DND-41 (cell line): ENCODE results near the gene TNFRSF8.

ENCODE experiments used
- ATAC-seq: fragments of 200-7000 bp; cut with Tn5 transposase; 3 replicates; pipeline ENCODE4 v1.9.1; 2021; ENCODE audit warnings: low read depth; ENCODE audit not compliant: insufficient read depth
- DNase-seq: peaks from one replicate; pipeline ENCODE4 v3.0.0-alpha.2; 2020
- H2AFZ ChIP-seq: 2 replicates; pipeline ENCODE4 v1.6.0; 2012; ENCODE audit warnings: low read depth, low read length
- H3K27ac ChIP-seq: 2 replicates; pipeline ENCODE4 v1.5.1; 2012; ENCODE audit warnings: low read length, inconsistent platforms
- H3K27me3 ChIP-seq: fragments of 200-600 bp; sonication (generic); 2 replicates; pipeline ENCODE4 v1.6.0; 2012; ENCODE audit warnings: low read length, mild to moderate bottlenecking, inconsistent platforms; ENCODE audit not compliant: insufficient read depth, poor library complexity
- H3K36me3 ChIP-seq: 2 replicates; pipeline ENCODE4 v1.5.1; 2012; ENCODE audit warnings: low read length, inconsistent platforms; ENCODE audit not compliant: insufficient read depth
- H3K4me1 ChIP-seq: 2 replicates; pipeline ENCODE4 v1.5.1; 2012; ENCODE audit warnings: mild to moderate bottlenecking, low read length; ENCODE audit not compliant: insufficient read depth
- H3K4me2 ChIP-seq: 2 replicates; pipeline ENCODE4 v1.6.0; 2012; ENCODE audit warnings: mild to moderate bottlenecking, moderate library complexity, low read length, inconsistent platforms; ENCODE audit not compliant: insufficient read depth
- H3K4me3 ChIP-seq, 2 experiments: fragments of 200-600 bp in 1 of 2; shearing (Covaris generic) in 1 of 2; 2 replicates each; pipeline ENCODE4 v1.5.1; 2012 to 2016; ENCODE audit warnings: inconsistent platforms in 2 of 2, low read length in 2 of 2, mild to moderate bottlenecking in 2 of 2, low read depth in 1 of 2, moderate library complexity in 1 of 2
- H3K79me2 ChIP-seq: 2 replicates; pipeline ENCODE4 v1.6.0; 2012; ENCODE audit warnings: low read length, inconsistent platforms; ENCODE audit not compliant: insufficient read depth
- H3K9ac ChIP-seq: 2 replicates; pipeline ENCODE4 v1.6.0; 2012; ENCODE audit warnings: low read depth, mild to moderate bottlenecking, inconsistent platforms, low read length, moderate library complexity
- H3K9me3 ChIP-seq: 2 replicates; pipeline ENCODE4 v1.5.1; 2012; ENCODE audit warnings: low read length, moderate library complexity, mild to moderate bottlenecking, inconsistent platforms; ENCODE audit not compliant: insufficient read depth, severe bottlenecking
- H4K20me1 ChIP-seq: 2 replicates; pipeline ENCODE4 v1.6.0; 2012; ENCODE audit warnings: low read length; ENCODE audit not compliant: insufficient read depth
- EZH2 ChIP-seq: IDR thresholded peaks from 3 replicates; pipeline ENCODE4 v1.6.1; 2012; ENCODE audit warnings: borderline replicate concordance, low read depth, mild to moderate bottlenecking, moderate library complexity, low read length, inconsistent platforms; ENCODE audit not compliant: severe bottlenecking
- TF ChIP-seq, protein P1 (sequence below): IDR thresholded peaks from 2 replicates; pipeline ENCODE4 v1.5.1; 2012; ENCODE audit warnings: borderline replicate concordance, low read length, moderate library complexity, mild to moderate bottlenecking; ENCODE audit not compliant: poor library complexity, severe bottlenecking; ENCODE audit errors: extremely low read depth

The TNFRSF8 gene

DNA sequence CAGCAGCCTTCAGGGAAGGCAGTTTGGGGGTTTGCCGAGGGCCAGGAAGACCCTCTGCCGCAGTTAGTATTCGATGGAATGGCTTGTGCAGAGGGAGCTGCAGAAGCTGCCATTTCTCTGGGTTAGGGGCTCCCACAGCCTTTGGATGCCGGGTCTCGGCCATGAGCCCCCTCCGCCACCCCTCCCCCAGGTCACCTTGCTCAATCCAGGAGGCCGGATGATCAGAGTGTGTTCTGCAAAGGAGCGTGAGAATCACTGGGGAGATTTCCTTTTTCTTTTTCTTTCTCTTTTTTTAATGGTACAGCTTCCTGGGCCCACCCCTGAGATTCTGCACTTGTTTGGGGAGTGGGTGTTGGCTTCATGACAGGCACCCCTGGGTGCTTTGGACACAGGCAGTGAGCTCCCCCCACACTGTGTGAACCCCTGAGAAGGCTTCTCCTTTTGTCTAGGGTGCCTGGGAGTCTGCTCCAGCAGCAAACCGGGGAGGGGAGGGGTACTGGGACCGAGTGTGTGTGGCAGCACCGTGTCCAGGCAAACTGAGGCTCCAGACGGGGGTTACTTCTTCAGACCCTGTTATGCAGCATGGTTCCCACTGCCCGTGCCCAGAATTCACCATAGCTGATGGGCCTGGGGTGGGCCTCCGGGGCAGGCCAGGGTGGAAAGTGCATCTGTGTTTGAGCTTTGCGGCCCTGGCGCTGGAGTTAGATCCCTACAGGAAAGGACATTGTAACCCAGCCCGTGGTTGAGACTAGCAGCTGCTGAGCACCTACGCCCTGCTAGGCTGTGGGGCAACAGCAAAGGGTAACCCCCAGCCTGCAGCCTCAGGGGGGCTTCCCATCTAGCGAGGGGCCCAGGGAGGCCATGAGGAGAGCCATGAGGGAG lies 122.2 kb downstream of the TNFRSF8 start:
- no peaks in the 10 kb centered on the region for H3K27me3 ChIP-seq
- no peak for ATAC-seq
- no peaks in the 10 kb centered on the region for H3K4me1 ChIP-seq
- peaks cover 3% of the 10 kb centered on the region; the same call in 1 of the 2 replicates for H4K20me1 ChIP-seq
- no peak overlapping the region for H3K4me3 ChIP-seq
- DNase-seq = no peak
- H3K36me3 ChIP-seq = no peaks in the 10 kb centered on the region
- H3K4me2 ChIP-seq = no peak overlapping the region
- H2AFZ ChIP-seq = no peak overlapping the region
- TF ChIP-seq EZH2 = no peak
- TF ChIP-seq, protein P1, sequence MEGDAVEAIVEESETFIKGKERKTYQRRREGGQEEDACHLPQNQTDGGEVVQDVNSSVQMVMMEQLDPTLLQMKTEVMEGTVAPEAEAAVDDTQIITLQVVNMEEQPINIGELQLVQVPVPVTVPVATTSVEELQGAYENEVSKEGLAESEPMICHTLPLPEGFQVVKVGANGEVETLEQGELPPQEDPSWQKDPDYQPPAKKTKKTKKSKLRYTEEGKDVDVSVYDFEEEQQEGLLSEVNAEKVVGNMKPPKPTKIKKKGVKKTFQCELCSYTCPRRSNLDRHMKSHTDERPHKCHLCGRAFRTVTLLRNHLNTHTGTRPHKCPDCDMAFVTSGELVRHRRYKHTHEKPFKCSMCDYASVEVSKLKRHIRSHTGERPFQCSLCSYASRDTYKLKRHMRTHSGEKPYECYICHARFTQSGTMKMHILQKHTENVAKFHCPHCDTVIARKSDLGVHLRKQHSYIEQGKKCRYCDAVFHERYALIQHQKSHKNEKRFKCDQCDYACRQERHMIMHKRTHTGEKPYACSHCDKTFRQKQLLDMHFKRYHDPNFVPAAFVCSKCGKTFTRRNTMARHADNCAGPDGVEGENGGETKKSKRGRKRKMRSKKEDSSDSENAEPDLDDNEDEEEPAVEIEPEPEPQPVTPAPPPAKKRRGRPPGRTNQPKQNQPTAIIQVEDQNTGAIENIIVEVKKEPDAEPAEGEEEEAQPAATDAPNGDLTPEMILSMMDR = no peak
- H3K27ac ChIP-seq = no peak overlapping the region
- no peaks in the 10 kb centered on the region for H3K9me3 ChIP-seq
- H3K79me2 ChIP-seq = no peaks in the 10 kb centered on the region
- H3K9ac ChIP-seq = no peak overlapping the region

DNA sequence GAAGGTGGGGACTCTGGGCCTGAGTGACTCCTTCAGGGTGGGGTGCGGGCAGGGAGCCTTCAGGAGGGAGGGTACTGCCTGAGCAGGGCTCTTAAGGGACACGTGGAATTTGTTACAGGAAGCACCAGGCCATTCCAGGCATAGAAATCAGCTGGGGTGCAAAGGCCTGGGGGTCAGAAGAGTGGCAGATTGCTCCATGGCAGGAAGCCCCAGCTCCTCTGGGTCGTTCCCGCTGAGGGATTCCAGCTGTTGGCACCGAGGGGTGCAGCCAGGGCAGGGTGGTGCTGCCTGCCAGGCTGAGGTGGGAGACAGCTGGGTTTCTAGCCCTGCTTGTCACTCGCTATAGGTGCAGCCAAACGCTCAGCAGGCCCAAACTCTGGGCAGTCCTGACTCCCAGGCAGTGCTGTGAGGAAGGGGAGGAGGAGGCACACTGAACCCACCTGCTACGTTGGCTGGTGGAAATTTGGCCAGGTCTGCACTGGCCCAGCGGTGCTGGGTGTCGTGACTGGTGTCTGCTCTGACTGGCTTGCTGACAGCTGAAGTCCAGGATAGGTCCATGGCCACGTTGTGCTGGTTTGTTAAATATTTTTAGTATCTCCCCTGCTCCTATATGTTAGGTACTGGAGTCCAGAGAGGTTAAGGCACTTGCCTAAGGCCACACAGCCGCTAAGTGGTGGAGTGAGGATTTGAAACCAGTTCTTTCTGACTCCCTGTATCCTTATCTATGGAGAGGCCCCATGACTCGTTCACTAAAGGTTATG lies 123.0 kb downstream of the TNFRSF8 start:
- no peaks in the 10 kb centered on the region for H3K9me3 ChIP-seq
- DNase-seq = no peak
- no peak overlapping the region for H3K4me2 ChIP-seq
- H4K20me1 ChIP-seq = peaks cover 3% of the 10 kb centered on the region; the same call in 1 of the 2 replicates
- TF ChIP-seq, protein P1 = no peak
- TF ChIP-seq EZH2 = no peak
- H3K4me3 ChIP-seq = no peak overlapping the region
- no peak overlapping the region for H2AFZ ChIP-seq
- no peaks in the 10 kb centered on the region for H3K27me3 ChIP-seq
- ATAC-seq = no peak
- H3K4me1 ChIP-seq = no peaks in the 10 kb centered on the region
- no peaks in the 10 kb centered on the region for H3K79me2 ChIP-seq
- H3K27ac ChIP-seq = no peak overlapping the region
- no peak overlapping the region for H3K9ac ChIP-seq
- no peaks in the 10 kb centered on the region for H3K36me3 ChIP-seq

DNA sequence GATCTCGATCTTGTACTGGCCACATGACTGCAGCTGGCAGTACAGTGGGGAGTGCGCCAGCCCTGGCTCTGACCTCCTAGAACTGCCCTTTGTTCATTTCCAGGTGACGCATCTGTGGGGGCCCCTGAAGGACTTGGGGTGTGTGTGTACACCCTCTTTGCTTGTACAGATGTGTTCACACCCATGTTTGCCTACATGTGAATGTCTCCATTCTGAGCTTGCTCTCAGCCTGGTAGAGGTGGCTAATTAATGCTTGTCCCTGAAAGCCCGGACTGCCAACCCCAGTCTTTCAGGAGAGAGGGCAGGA lies 123.5 kb downstream of the TNFRSF8 start:
- Histone ChIP-seq H2AFZ (no peak overlapping the region), H3K79me2 (no peaks in the 10 kb centered on the region), H3K9me3 (no peaks in the 10 kb centered on the region), H3K9ac (no peak overlapping the region), H3K4me3 (no peak overlapping the region), H3K27ac (no peak overlapping the region), H3K27me3 (no peaks in the 10 kb centered on the region), H4K20me1 (peaks cover 3% of the 10 kb centered on the region; the same call in 1 of the 2 replicates), H3K4me1 (no peaks in the 10 kb centered on the region), H3K4me2 (no peak overlapping the region), H3K36me3 (no peaks in the 10 kb centered on the region)
- DNase-seq = no peak
- ATAC-seq = no peak
- TF ChIP-seq, protein P1 = no peak
- no peak for TF ChIP-seq EZH2
